Cerebellar nuclear complex (tissue), 1 donor: ENCODE data around the gene EVX1.

Source experiments
- DNase-seq, 2 experiments: peaks; one replicate each; lab custom pipeline; 2025; lab: John Stamatoyannopoulos, UW

The EVX1 gene

DNA sequence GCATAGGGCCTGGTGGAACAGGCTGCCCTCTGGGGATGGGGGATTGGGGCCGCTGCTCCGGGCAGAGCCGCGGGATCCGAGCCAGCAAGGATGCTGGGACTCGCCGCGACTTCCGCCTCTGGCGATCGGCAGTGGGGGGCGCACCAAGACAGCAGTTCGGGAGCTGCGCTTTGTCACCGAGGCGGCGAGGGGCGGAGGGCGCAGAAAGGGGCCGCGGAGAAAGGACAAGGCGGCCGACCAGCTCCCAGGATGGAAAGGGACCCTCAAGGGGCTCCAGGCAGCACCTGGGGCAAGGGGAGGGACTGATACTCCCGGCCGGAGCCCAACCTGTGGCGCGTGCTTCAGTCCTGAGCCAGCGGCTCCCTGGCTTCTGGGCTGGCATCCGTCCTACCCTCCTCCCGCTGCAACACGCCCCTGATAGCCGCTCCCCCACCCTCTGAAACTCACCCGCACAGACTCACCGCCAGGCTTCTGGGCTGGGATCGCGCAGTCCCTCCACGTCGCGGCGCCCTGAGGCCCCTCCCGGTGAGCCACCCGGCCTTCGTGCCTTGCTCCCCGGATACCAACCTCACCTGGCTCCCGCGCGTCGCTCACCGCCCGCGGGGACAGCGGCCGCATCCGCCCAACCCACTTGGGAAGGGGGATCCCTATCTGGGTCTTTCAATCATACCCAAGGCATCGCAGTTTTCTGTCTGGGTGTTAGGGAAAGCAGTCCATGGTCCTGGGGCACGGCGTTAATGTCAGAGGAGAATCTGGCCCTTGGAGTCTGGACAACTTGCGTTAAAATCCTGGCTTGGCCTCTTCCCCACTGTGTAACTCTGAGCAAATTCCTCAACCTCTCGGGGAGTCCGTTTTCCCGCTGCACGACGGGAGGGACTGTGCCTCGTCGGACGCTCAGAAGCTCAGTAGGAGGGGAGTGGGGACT is 7.0 kb upstream of the EVX1 start:
- no peak for DNase-seq

DNA sequence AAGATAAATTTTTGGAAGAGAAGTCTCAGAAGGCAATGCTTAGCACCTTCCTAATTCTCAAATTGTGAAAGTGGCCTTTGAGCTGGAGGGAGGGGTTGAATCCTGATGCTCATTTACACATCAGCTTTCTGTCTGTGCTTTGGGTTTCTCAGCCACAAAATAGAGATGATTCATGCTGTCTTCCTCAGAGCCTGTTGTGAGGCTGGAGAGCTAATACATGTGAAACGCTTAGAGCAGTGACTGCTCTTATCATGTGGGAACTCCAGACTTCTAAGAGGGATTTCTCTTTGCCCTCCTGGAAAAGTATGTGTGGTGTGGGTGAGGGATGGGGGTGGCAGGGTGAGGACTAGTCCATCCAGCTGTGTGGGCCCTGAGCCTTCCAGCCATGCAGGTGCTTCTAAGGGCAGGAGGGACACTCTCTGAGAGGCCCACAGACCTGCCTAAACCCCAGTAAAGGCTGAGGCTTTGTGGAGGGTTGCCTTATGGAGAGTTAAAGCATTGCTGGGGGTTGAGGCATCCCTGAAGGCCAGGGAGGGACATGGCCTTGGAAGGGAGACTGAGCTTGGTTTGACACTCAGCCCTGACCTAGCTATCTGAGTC is 4.8 kb upstream of the EVX1 start:
- DNase-seq, result no peak

DNA sequence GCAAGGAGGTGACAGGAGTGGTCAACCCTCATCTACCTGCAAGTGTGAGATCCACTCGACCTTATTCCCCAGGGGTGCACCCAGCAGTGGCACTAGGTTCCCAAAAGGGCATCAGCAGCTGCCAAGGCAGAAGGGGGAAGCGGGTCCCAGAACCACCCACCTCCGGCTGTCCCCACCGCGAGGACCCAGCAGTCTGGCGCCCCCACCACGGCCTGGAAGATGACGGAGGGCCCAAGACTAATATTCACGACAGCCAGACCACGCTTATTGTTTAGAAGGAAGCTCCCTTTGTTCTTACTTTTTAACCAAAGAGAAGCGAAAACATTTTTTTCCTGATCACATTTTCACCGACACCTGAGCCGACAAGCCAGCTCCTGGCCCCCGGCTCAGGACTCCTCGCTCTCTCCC is 3.6 kb upstream of the EVX1 start:
- no peak for DNase-seq

DNA sequence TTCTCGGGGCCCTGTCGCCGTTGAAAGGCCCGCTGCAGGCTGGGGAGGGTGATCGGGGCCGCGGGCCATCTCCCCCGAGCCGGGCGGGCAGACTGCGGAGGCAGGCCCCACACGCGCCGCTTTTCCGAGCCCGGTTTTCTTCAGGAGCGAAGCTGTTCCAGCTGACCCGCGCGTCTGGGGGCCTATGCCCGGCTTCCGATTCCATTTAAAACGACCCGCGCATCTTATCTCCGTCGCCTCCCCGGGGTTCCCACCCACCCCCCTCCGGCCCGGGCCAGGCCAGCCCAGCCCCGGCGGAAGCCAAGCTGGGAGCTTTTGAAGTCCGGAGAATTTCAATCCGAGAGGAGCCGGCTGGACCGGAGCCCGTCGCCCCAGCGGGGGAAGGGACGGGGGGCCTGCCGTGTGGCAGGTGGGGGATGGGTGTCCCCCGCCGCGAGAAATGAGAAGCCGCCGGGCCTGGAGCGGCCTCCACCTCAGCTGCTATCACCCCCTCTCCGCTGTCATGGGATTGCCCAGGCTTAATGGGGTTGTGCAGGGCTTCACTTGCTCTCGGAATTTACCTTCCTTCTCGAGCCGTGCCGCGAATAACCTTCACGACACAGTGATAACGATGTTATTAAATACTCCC is 3.1 kb upstream of the EVX1 start:
- no peak for DNase-seq

DNA sequence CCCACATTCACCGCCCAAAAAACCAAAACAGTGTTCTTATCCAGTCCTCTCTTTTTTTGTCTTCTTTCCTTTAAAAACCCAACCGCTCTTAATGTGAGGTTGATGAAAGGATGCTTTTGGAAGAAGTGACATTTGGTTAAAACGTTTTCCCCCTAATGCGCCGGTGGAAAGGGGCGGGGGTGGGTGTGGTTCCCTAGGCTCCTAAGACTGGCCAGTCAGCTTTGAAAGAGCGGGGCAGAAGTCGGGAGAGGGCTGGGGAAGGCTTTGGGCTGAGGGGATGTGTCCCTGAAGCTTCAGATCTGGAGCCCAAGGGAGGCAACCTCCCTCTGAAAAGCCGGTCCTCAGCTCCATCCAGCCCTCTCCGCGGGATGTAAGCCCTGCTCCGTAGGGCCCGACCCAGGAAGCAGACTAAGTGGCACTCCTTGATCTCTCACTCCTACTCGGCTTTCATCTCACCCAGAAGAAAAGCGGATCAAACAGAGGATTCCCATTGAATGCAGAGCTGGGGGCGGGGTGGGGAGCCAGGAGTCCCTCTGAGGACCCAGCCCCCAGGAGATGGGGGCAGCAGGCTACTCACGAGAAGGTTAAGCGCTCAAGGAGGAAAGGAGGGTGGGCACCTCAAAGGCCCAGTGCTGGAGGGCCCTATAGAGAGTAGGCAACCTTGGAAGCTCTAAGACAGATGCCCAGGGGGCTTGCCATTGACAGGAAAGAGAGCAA is 2.4 kb upstream of the EVX1 start:
- no peak for DNase-seq

DNA sequence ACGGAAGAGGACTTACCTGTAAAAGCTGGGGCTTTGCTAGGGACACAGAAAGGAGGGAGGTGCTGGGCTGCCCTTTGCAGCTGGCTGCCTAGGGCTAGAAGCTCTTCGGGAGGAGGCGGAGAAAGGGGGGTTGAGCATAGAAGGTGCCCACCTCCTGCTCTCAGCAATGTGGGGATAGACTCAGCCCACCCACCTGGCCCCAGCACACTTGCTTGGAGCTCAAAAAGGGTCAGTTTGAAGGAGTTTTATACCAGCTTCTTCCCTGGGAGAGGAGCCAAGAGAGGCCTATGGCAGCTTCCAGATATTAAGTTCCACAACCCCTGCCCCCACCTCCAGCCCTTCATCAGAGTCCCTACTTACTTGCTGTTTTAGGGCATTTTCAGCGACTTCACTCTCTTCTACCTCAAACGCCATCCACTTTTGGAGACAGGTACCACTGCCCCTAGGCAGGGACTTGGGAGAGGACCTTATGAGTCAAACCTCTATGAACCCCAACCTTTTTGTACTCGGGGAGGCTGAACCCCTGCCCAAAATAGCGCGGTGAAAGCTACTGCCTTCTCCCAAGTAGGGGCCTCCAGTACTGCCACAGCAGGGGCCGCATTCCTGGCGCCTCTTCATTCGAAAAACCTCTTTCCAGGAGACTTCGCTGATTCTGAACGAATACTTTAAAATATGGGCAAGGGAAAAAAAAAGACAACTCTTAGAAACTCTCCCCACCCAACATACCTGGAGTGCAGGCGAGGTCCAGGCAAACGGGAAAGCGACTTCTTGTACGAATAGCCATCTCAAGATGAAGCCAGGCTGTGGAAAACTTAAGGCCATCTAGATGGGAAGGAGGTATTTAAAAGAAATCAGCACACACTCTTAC is 1.2 kb upstream of the EVX1 start:
- DNase-seq, result no peak

DNA sequence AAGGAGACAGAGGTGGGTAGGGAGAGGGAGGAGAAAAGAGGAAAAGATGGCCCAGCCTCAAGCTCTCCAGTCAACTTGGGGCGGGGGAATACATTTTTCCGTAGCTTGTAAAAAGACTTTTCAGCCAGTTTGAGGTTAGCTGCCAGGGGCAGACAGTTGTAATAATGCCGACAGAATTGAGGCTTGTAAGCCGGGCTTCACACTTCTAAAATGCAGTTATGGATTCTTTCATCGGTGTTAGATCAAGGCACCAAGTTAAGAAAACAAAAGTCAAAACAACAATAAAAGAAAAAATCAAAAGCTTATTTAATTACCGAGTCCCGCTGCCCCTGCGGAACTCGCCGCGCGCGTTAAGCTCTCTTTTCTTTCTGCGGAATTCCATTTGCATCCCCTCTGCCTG is 448 bp upstream of the EVX1 start:
- no peak for DNase-seq

DNA sequence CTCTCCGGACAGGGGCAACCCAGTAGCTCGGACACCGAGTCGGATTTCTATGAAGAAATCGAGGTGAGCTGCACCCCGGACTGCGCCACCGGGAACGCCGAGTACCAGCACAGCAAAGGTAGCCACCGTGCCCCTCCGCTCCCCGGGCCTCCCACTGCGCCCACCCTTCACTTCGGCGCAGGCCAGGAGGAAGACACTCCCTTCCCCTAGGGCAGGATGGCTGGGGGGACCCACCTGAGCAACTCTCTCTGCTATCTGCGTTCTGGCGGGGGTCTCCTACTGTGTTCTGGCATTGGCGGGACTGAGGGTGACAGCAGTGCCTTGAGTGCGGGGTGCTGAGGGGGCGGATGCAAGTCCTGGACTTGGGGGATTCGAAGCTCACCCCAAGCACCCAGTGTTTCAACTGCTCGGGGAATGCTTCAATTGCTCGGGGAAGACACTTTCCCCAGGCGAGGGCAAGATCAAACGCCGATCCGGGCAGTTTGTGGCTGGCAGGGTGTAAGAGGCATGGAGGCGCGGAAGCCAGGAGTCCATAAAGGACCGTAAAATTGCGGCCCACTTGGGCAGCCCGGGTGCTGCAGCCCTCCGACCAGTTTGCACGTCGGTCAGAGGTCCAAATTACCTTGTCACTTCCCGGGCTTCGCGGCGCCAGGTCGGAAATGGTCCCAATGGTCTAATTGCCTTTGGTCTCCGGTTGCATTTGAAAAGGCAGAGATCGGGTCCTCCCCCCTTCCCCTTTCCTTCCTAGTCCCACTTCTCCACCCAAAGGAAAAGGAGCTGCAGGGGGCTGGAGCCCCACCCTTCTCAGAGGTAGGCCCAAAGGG is 950 bp downstream of the EVX1 start:
- DNase-seq, result no peak

DNA sequence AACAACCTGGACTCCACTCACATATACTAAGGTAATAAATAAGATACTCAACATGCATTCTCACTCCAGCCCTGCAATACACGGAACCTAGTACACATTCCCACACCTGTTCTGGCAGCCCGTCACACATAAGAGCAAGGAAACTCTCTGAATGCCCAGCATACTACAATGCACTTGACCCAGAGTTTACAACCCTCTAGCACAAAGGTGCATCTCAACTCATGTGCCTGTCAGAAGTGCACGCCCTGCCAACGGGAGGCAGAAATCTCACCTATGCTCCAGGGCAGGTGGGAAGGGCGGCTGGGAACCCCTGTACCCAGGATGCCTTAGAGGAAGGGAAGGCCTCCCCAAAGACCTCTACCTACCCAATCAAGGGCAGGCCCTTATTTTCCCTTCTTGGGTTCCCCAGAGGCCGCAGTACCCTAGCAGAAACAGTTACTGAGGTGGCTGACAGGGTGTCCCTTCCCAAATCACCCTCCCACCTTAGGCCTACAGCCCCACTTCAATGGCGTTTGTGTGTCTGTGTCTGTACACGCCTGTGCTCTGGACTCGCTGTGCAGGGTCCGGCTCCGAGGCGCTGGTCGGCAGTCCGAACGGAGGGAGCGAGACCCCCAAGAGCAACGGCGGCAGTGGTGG is 2.0 kb downstream of the EVX1 start:
- DNase-seq, result no peak

DNA sequence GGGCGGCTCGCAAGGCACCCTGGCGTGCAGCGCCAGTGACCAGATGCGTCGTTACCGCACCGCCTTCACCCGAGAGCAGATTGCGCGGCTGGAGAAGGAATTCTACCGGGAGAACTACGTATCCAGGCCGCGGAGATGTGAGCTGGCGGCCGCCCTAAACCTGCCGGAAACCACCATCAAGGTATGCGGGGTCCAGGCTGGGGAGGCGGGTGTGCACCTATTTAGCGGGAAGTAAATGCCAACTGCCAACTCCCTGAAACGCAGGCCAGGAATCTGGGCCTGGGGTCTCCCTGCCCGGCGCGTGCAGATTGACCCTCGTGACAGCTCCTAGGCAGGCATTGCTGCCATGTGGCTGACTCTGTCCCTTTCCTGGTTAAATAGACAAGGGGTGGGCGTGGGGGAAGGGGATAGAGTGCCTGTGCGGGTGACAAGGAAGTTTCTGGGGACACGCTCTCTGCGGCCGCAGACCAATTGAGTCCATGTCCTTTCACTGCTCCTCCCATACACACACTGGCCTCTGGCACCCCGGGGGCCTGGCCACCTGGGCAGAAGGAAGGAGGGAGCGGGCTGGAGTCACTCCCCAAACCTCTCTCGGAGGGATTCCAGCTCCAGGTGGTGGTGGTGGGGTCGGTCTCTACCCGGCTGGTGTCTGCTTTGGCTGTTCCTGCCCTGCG is 2.7 kb downstream of the EVX1 start:
- DNase-seq, result no peak

DNA sequence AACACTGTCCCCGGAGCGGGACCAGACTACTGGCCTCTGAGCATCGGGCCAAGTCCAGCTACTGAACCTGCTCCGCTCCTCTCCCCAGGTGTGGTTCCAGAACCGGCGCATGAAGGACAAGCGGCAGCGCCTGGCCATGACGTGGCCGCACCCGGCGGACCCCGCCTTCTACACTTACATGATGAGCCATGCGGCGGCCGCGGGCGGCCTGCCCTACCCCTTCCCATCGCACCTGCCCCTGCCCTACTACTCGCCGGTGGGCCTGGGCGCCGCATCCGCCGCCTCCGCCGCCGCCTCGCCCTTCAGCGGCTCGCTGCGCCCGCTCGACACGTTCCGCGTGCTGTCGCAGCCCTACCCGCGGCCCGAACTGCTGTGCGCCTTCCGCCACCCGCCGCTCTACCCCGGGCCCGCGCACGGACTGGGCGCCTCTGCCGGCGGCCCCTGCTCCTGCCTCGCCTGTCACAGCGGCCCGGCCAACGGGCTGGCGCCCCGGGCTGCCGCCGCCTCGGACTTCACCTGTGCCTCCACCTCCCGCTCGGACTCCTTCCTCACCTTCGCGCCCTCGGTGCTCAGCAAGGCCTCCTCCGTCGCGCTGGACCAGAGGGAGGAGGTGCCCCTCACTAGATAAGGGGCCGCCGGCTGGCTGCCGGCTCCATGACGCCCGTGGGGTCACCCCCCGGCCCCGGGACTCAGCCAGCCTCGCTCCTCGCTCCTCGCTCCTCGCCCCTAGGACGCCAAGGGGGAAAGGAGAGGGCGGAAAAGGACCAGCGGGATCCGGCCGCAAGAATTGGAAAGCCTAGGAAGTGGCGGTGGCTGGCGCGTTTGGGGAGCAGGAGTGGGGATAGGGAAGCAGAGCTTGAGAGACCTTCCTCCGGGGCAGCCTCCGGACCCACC is 3.4 kb downstream of the EVX1 start:
- no peak for DNase-seq

DNA sequence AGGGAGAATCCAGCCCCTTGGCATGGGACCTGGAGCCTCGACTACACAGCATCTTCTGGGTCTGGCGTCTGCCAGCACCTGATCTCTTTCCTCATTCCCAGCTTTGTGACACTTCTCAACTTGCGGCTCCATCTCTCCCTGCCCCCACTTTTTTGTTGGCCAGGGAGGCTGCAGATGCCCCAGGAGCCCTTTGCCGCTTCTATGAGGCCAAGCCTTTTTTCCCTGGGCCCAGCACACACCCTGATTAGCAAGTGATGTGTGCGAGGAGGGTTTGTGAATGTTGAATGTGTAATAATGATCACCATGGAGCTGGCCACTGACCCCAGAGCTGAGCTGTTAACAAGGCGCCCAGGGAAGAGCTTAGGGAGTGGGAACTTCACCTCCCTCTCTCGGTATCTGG is 4.4 kb downstream of the EVX1 start:
- no peak for DNase-seq

DNA sequence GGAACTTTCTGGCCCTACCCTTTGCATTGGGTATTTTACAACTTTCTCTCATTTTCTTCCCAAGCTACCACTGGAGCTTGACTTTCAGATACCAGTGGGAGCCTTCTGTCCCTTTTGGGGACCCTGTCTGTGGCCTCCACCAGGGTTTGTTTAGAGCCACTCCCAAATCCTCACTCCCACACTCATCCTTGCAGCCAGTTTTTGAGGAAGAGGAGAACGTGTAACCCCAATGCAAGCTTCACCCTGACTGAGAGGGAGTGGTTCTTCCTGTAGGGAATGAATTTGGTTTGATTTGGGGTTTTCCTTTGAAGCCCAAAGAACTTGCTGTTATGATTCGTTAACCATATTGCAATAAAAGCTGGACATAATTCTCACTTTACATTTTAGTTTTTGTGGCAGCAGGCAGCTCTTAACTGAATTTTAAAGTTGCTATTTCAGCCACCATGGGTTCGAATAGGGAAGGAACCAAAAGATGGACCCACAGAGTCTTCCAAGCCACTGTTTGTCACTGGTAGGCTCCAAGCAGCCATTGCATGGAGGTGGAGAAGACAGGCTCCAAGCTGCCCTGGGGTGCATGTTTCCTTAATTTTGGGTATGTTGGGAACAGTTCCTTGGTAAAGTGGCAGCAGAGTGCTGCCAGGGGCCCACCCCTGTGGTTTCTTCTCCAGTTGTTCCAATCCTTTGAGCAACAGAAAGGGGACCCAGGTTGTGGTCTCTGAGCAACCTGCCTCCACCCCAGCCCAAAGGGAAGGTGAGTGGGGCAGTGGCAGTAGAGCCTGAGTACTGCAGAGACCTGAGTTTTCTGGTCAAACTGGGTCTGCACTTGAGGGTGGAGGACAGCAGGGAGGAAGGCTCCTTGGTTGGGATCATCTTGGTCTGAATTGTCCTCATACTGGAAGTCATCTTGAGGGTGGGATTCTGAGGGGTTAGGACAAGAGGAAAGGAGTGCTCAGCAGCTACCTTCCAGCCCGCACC is 5.1 kb downstream of the EVX1 start:
- DNase-seq, result no peak

DNA sequence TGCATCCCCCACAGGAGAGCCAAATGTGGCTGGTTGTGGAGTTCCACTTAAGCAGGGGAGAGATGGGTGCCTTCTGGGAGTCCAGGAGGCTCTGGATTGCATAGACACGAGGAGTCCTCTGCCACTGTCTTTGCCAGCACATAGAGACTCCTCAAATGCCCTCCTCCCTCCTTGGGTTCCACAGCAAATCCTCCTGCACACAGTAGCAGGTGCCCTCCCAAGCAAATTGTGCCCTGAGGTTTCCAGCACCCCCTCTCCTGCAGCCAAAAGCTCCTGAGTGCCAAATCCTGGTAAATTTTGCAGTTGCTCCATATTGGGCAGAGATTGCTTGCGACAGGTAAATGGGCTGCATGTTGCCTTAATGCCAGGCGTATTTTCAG is 5.8 kb downstream of the EVX1 start:
- DNase-seq, result no peak

DNA sequence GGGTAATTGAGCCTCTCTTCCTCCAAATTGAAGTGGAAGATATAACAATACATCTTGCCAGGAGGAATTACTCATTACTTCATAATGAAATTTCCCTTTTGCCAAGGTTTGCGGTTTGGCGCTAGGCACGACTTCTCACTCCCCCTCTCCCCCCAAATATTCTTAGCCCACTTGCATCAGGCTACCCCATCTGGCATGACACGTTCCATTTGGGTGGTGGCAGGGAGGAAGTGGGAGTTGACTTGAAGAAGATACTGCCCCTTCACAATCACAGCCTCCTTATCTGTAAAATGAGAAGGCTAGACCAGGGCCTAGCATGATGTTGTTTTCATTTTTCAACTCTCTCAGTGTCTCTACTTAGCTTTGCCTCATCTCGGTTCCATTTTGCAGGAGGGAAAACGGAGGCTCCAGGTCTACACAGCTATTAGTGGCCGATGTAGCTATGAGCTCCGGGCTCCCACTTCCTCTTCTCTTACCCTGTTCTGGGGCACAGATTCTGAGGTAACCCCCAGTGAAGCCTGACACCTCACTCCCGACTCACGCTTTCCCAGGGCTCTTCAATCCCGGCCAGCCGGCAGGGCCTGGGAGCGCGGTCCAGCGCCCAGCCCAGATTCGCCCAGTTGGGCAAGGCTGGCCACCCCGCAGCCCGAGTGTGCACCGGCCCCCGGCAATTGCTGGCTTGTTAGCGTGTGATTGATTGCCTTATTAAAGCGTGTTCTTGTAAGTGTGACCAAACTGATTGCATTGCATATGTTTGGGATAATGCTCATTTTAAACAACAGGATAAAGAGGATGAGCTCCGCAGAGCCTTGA is 6.5 kb downstream of the EVX1 start:
- no peak for DNase-seq

DNA sequence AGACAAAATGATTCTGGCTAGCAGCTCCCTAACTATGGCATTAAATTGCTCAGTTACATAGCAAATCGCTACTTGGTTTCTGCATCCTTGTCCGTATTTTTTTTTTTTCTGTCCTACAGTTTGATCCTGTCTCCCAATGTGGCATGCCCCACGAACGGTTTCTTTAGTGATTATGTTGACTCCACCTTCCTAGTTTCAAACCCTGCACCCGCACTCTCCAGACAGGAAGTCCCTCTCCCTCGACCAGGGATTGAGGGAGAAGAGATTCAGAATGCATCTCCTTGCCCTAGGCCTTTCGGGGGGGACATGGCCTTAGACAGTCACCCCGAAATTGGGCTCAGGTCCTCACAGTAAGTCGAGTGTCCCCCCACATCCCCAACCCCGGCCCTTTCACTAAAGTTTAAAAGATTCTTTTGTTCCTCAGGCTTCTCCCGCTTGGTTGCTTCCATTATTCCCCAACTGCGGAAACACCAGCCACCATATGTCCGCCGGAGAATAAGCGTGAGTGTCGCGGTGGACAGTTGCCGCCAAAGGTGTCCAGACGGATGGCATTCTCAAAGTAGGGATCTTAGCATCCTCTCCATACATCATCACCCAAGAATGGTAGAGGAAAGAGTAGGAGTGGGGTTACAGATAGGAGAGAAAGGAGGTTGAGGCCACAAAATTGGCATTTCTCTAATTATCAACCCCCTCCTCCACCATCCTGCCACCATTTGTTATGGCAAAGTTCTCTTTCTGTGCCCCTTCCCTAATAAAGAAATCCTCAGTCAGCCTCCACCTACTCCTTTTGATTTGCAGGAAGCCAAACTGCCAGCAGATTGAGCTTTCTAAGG is 7.3 kb downstream of the EVX1 start:
- no peak for DNase-seq
